Measurements from ENCODE around the gene TBX4.

TBX4 gene

GRCh38 chr17:61449707-61450640 lies 2.2 kb upstream of the TBX4 start:
- FAIRE-seq (no peak), DNase-seq (ENCODE audit: insufficient read length) (no peak)
- TF ChIP-seq TAF1 (IDR thresholded peaks at IDR 0.05; ENCODE audit: borderline replicate concordance, low read depth, low read length): no peak
- TF ChIP-seq POLR2AphosphoS5 (IDR thresholded peaks at IDR 0.05; ENCODE audit: low read depth, low read length): no peak
- TF ChIP-seq POLR2A (IDR thresholded peaks at IDR 0.05; ENCODE audit: low read depth, low read length): no peak

- DNase-seq (ENCODE audit: insufficient read length) (no peak), FAIRE-seq (no peak)
- TF ChIP-seq POLR2A (IDR thresholded peaks at IDR 0.05; ENCODE audit: low read depth, low read length): no peak
- TF ChIP-seq TAF1 (IDR thresholded peaks at IDR 0.05; ENCODE audit: borderline replicate concordance, low read depth, low read length): no peak
- TF ChIP-seq POLR2AphosphoS5 (IDR thresholded peaks at IDR 0.05; ENCODE audit: low read depth, low read length): no peak
Observed at GRCh38 chr17:61450641-61451537, 1.3 kb upstream of the TBX4 start.

- FAIRE-seq: no peak
- no peak for DNase-seq (ENCODE audit: insufficient read length)
- no peak for TF ChIP-seq TAF1 (IDR thresholded peaks at IDR 0.05; ENCODE audit: borderline replicate concordance, low read depth, low read length)
Observed at GRCh38 chr17:61451538-61452300, 503 bp upstream of the TBX4 start.

- no peak for DNase-seq (ENCODE audit: insufficient read length)
- TF ChIP-seq POLR2A (IDR thresholded peaks at IDR 0.05; ENCODE audit: low read depth, low read length) (no peak), TAF1 (IDR thresholded peaks at IDR 0.05; ENCODE audit: borderline replicate concordance, low read depth, low read length) (no peak), POLR2AphosphoS5 (IDR thresholded peaks at IDR 0.05; ENCODE audit: low read depth, low read length) (no peak)
- FAIRE-seq: no peak
Observed at GRCh38 chr17:61453566-61454380, 1.6 kb downstream of the TBX4 start.

GRCh38 chr17:61454381-61455323 lies 2.4 kb downstream of the TBX4 start:
- TF ChIP-seq TAF1 (IDR thresholded peaks at IDR 0.05; ENCODE audit: borderline replicate concordance, low read depth, low read length) (no peak), POLR2AphosphoS5 (IDR thresholded peaks at IDR 0.05; ENCODE audit: low read depth, low read length) (no peak), POLR2A (IDR thresholded peaks at IDR 0.05; ENCODE audit: low read depth, low read length) (no peak)
- DNase-seq (ENCODE audit: insufficient read length) (no peak), FAIRE-seq (no peak)

GRCh38 chr17:61455324-61456060 lies 3.3 kb downstream of the TBX4 start:
- no peak for FAIRE-seq
- TF ChIP-seq TAF1 (IDR thresholded peaks at IDR 0.05; ENCODE audit: borderline replicate concordance, low read depth, low read length) (no peak), POLR2A (IDR thresholded peaks at IDR 0.05; ENCODE audit: low read depth, low read length) (no peak), POLR2AphosphoS5 (IDR thresholded peaks at IDR 0.05; ENCODE audit: low read depth, low read length) (no peak)
- DNase-seq (ENCODE audit: insufficient read length): no peak

GRCh38 chr17:61456061-61456681 lies 3.9 kb downstream of the TBX4 start:
- TF ChIP-seq POLR2AphosphoS5 (IDR thresholded peaks at IDR 0.05; ENCODE audit: low read depth, low read length) (no peak), POLR2A (IDR thresholded peaks at IDR 0.05; ENCODE audit: low read depth, low read length) (no peak), TAF1 (IDR thresholded peaks at IDR 0.05; ENCODE audit: borderline replicate concordance, low read depth, low read length) (no peak)
- FAIRE-seq (no peak), DNase-seq (ENCODE audit: insufficient read length) (no peak)

GRCh38 chr17:61456688-61457225 lies 4.5 kb downstream of the TBX4 start:
- TF ChIP-seq POLR2AphosphoS5 (IDR thresholded peaks at IDR 0.05; ENCODE audit: low read depth, low read length) (no peak), POLR2A (IDR thresholded peaks at IDR 0.05; ENCODE audit: low read depth, low read length) (no peak), TAF1 (IDR thresholded peaks at IDR 0.05; ENCODE audit: borderline replicate concordance, low read depth, low read length) (no peak)
- FAIRE-seq (no peak), DNase-seq (ENCODE audit: insufficient read length) (no peak)
